Heart left ventricle (tissue), 16 donors: ENCODE measurements around the gene TEAD1. TPM values are rescaled to one million over a fixed set of nuclear protein-coding genes. Genes with fewer than 3 reads are reported as not detected.

Experiments
- ATAC-seq, 4 donors: fragments of 200-7000 bp; cut with Tn5 transposase; one replicate each; pipeline ENCODE4 v1.9.1; 2020 to 2022; ENCODE audit warnings: moderate library complexity in 4 of 4, mild to moderate bottlenecking in 3 of 4, moderate number of reproducible peaks in 1 of 4
- DNase-seq, 5 donors: peaks; one replicate each; pipeline ENCODE4 v3.0.0-alpha.2; 2020
- H3K27ac ChIP-seq, 12 donors: fragments of 200-600 bp; sonication (generic) in 4 of 12; one replicate each; pipeline versions ENCODE4 v1.5.0 to v1.8.0; 2016 to 2022; ENCODE audit warnings: mild to moderate bottlenecking in 2 of 12
- H3K27me3 ChIP-seq, 9 donors: fragments of 200-600 bp; sonication (generic) in 2 of 9; one replicate each; pipeline versions ENCODE4 v1.5.1 to v1.8.0; 2016 to 2022; ENCODE audit warnings: mild to moderate bottlenecking in 3 of 9
- H3K36me3 ChIP-seq, 9 donors: fragments of 200-600 bp; sonication (generic) in 2 of 9; one replicate each; pipeline versions ENCODE4 v1.5.0 to v1.8.0; 2018 to 2022; ENCODE audit warnings: mild to moderate bottlenecking in 2 of 9
- H3K4me1 ChIP-seq, 12 donors: fragments of 200-600 bp; sonication (generic) in 4 of 12; one replicate each; pipeline versions ENCODE4 v1.5.0 to v1.8.0; 2016 to 2022; ENCODE audit warnings: mild to moderate bottlenecking in 3 of 12
- H3K4me3 ChIP-seq, 12 donors: fragments of 200-600 bp; sonication (generic) in 4 of 12; one replicate each; pipeline versions ENCODE4 v1.5.0 to v1.8.0; 2017 to 2022; ENCODE audit warnings: mild to moderate bottlenecking in 9 of 12, moderate library complexity in 4 of 12
- H3K9me3 ChIP-seq, 12 donors: fragments of 200-600 bp; sonication (generic) in 4 of 12; one replicate each; pipeline versions ENCODE4 v1.5.0 to v1.8.0; 2016 to 2022; ENCODE audit warnings: mild to moderate bottlenecking in 1 of 12
- CTCF ChIP-seq, 12 donors: fragments of 200-600 bp; sonication (generic) in 4 of 12; IDR thresholded peaks; one replicate each; pipeline versions ENCODE4 v1.5.0 to v1.8.0; 2018 to 2022; ENCODE audit warnings: antibody characterized with exemption in 12 of 12, mild to moderate bottlenecking in 5 of 12
- POLR2A ChIP-seq, 2 donors: fragments of 450-650 bp; IDR thresholded peaks; one replicate each; pipeline ENCODE4 v1.6.1; 2017; ENCODE audit warnings: antibody characterized with exemption in 2 of 2, mild to moderate bottlenecking in 2 of 2, moderate library complexity in 2 of 2
- WGBS, 4 donors: extraction: QIAGEN DNeasy Blood & Tissue Kit in 2 of 4; methylation state at CpG; one replicate each; pipeline versions ENCODE4 v1.1.5 to v1.1.7; 2013 to 2018; 5-methylcytosine and 5-hydroxymethylcytosine counted together
- intact Hi-C, 10 donors: fragments of 100-400 bp; cut with DNase I; formaldehyde crosslinking; loops; one replicate each; pipeline versions ENCODE4 v1.11.1 to v1.14.2; 2022
- polyA plus RNA-seq, 2 donors: library from polyadenylated mRNA; stranded (reverse); fragments of 200-250 nt; gene quantifications; one replicate each; pipeline ENCODE4 v1.2.3, GENCODE V29; 2013
- total RNA-seq, 9 donors: library from RNA; depleted of rRNA in 2 of 9; stranded (reverse); fragments of >200 nt in 2 of 9; fragmentation: NEBNext Ultra II Directional in 3 of 9; extraction: Animal tissue kit (Norgen Biotek cat#: 25700) in 3 of 9; gene quantifications; one replicate each; pipeline versions ENCODE4 v1.1.0 to v1.2.4, GENCODE V29; 2016 to 2023
- donor health status: ischemic (EF 13 %, LVEDD 7.1; RV severe dilation, severe dysfunction).
- donor health status: healthy with polysubstance abuse.
- donor health status: DM: no; HTN: yes; CAD: no.
- donor health status: DM: no; HTN: no; CAD: no.
- donor health status: ischemic (EF 25% LVEDD 6.9; RV normal size, moderate dysfunction).
- donor health status: ischemic (EF 25% LVEDD 5.7; RV mildly dilated, moderate dysfunction).
- donor health status: healthy.
- donor health status: DM: yes; HTN: yes; CAD: no.
- donor health status: ischemic (EF 35%, LVEDD 5.7; RV mildly dilated, moderate dysfunction).
- donor health status: nonischemic (EF 11% LVEDD 7.7; RV severe dilation, severe dysfunction).
- donor health status: DM: yes; HTN: yes; CAD: no.
- donor health status: PGD.
- donor health status: ischemic (EF 29% LVEDD 5.4; RV normal size, mild dysfunction).
- donor health status: nonischemic (EF 23%, LVEDD 6.1; RV moderate dilation, normal function).

The TEAD1 gene
- total and polyA plus RNA-seq, 11 donors = 14.4 to 161 (median 113) TPM

- Histone ChIP-seq H3K27ac (peak overlapping the region in 10 of 12 donors; percentile 4 to 76 (median 47)), H3K36me3 (no peaks in the 10 kb centered on the region), H3K4me3 (no peak overlapping the region), H3K9me3 (no peaks in the 10 kb centered on the region), H3K27me3 (no peaks in the 10 kb centered on the region), H3K4me1 (peaks cover 3 to 67% (median 49%) of the 10 kb centered on the region in 12 donors)
- DNase-seq (peak in 3 of 5 donors; percentile 26 to 54 (median 53)), ATAC-seq (peak in 3 of 4 donors; percentile 27 to 47 (median 39))
- TF ChIP-seq CTCF (IDR thresholded peaks at IDR 0.05) (no peak), POLR2A (IDR thresholded peaks at IDR 0.05) (no peak)
- intact Hi-C loops = loop anchor here in 6 of 10 donors (5.0 to 10.0 kb wide), 4 partner anchors 136 to 399 kb away; partner anchors contain the start of gene TEAD1 (in 2 of the 6)
- 57 to 75% (median 58%) methylated on average over 9 of the region's 9 CpGs for WGBS, 4 donors
These were observed 139.4 kb downstream of the TEAD1 start for GRCh38 chr11:12813371-12814225.

GRCh38 chr11:12815129-12815480, 140.9 kb downstream of the TEAD1 start:
- no peak for ATAC-seq
- no peaks in the 10 kb centered on the region for H3K36me3 ChIP-seq
- no peak for TF ChIP-seq POLR2A (IDR thresholded peaks at IDR 0.05)
- no peak for TF ChIP-seq CTCF (IDR thresholded peaks at IDR 0.05)
- peaks cover 3 to 73% (median 51%) of the 10 kb centered on the region in 12 donors for H3K4me1 ChIP-seq
- no peak for DNase-seq
- peak overlapping the region in 5 of 12 donors; percentile 17 to 41 (median 33) for H3K4me3 ChIP-seq
- no peaks in the 10 kb centered on the region for H3K27me3 ChIP-seq
- WGBS, 4 donors = 20 to 29% (median 20%) methylated on average over 3 of the region's 3 CpGs
- intact Hi-C loops = loop anchor here in 5 of 10 donors (5.0 to 10.0 kb wide), 4 partner anchors 138 to 400 kb away; partner anchors contain the start of gene TEAD1 (in 2 of the 5)
- H3K27ac ChIP-seq = peak overlapping the region in 7 of 12 donors; percentile 25 to 76 (median 37)
- H3K9me3 ChIP-seq = no peaks in the 10 kb centered on the region

- DNase-seq (peak in 1 of 5 donors; percentile 37), ATAC-seq (peak in 1 of 4 donors; percentile 5)
- peak overlapping the region in 5 of 12 donors; percentile 11 to 76 (median 30) for H3K27ac ChIP-seq
- 57 to 83% (median 62%) methylated on average over 10 of the region's 10 CpGs for WGBS, 4 donors
- H3K36me3 ChIP-seq = no peaks in the 10 kb centered on the region
- H3K4me3 ChIP-seq = no peak overlapping the region
- no peaks in the 10 kb centered on the region for H3K9me3 ChIP-seq
- H3K27me3 ChIP-seq = no peaks in the 10 kb centered on the region
- TF ChIP-seq CTCF (IDR thresholded peaks at IDR 0.05) = no peak
- H3K4me1 ChIP-seq = peaks cover 3 to 66% (median 44%) of the 10 kb centered on the region in 12 donors
- intact Hi-C loops = loop anchor here in 5 of 10 donors (5.0 to 10.0 kb wide), 4 partner anchors 139 to 401 kb away; partner anchors contain the start of gene TEAD1 (in 2 of the 5)
These were observed 141.8 kb downstream of the TEAD1 start for GRCh38 chr11:12815931-12816494.
